Pancreas (tissue), 10 donors: ENCODE data around the gene SGPL1. TPM values are rescaled to one million over a fixed set of nuclear protein-coding genes. Genes with fewer than 3 reads are reported as not detected.

Experiments
- ATAC-seq, 4 donors: fragments of 200-7000 bp; cut with Tn5 transposase; one replicate each; pipeline versions ENCODE4 v1.8.0 to v1.9.1; 2020; ENCODE audit warnings: mild to moderate bottlenecking in 4 of 4, moderate library complexity in 4 of 4
- DNase-seq, 6 donors: peaks; one replicate each; pipeline ENCODE4 v3.0.0-alpha.2; 2020
- FAIRE-seq: peaks from 2 replicates; lab custom pipeline; 2012; peaks lifted over from hg19 to GRCh38; lab: Jason Lieb, UNC
- H3K27ac ChIP-seq, 4 donors: fragments of 200-600 bp; sonication (generic); 1 replicate in 3 of 4; 2 replicates in 1 of 4; pipeline versions ENCODE4 v1.5.0 to v1.8.0; 2020
- H3K27me3 ChIP-seq, 4 donors: fragments of 200-600 bp; one replicate each; pipeline ENCODE4 v1.8.0; 2021
- H3K36me3 ChIP-seq, 3 donors: fragments of 200-600 bp; sonication (generic) in 1 of 3; one replicate each; pipeline versions ENCODE4 v1.5.0 to v1.8.0; 2020 to 2021
- H3K4me1 ChIP-seq, 3 donors: fragments of 200-600 bp; one replicate each; pipeline ENCODE4 v1.8.0; 2021
- H3K4me3 ChIP-seq, 4 donors: fragments of 200-600 bp; sonication (generic) in 2 of 4; one replicate each; pipeline versions ENCODE4 v1.5.0 to v1.8.0; 2020 to 2021
- H3K9me3 ChIP-seq, 4 donors: fragments of 200-600 bp; one replicate each; pipeline ENCODE4 v1.8.0; 2021
- CTCF ChIP-seq, 4 donors: fragments of 200-600 bp; sonication (generic) in 3 of 4; IDR thresholded peaks; one replicate each; pipeline versions ENCODE4 v1.5.0 to v1.8.0; 2021; ENCODE audit warnings: antibody characterized with exemption in 4 of 4
- WGBS, 2 donors: extraction: QIAGEN DNeasy Blood & Tissue Kit; methylation state at CpG; one replicate each; pipeline ENCODE4 v1.1.7; 2013; 5-methylcytosine and 5-hydroxymethylcytosine counted together
- intact Hi-C, 3 donors: fragments of 100-400 bp; cut with DNase I; formaldehyde crosslinking; loops; one replicate each; pipeline versions ENCODE4 v1.11.1 to v1.14.2; 2022
- polyA plus RNA-seq, 2 donors: library from polyadenylated mRNA; stranded (reverse); fragments of 200-250 nt; gene quantifications; one replicate each; pipeline ENCODE4 v1.2.3, GENCODE V29; 2013
- total RNA-seq, 6 donors: library from RNA; stranded (reverse); fragmentation: NEBNext Ultra II Directional in 4 of 6; extraction: Animal tissue kit (Norgen Biotek cat#: 25700) in 4 of 6; gene quantifications; one replicate each; pipeline versions ENCODE4 v1.2.1 to v1.2.4, GENCODE V29; 2021 to 2023
- donor health status: healthy with polysubstance abuse.
- donor health status: DM: no; HTN: no; CAD: no; lungs with moderate emphysema.
- donor health status: DM: no; HTN: no; CAD: no.
- donor health status: control.
- donor health status: control.
- donor health status: Bipolar disorder and iron deficiency.
- donor health status: DM: yes; HTN: yes; CAD: no.
- donor health status: DM: no; HTN: no; CAD: no.
- donor health status: DM: no; HTN: no; CAD: no.
- donor health status: DM: yes; HTN: yes; CAD: no.

The SGPL1 gene
- total and polyA plus RNA-seq, 8 donors: 12.0 to 55.8 (median 30.1) TPM

GRCh38 chr10:70804421-70804808 is 11.3 kb upstream of the SGPL1 start:
- no peaks in the 10 kb centered on the region for H3K27me3 ChIP-seq
- 26 to 27% methylated on average over 2 of the region's 2 CpGs for WGBS, 2 donors
- peak; percentile 84 to 88 (median 86) for ATAC-seq

GRCh38 chr10:70805619-70806215 is 10.0 kb upstream of the SGPL1 start:
- ATAC-seq: no peak

More at GRCh38 chr10:70804421-70804808, 11.3 kb upstream of the SGPL1 start:
- FAIRE-seq (no peak), DNase-seq (peak in 1 of 6 donors; percentile 22)
- no peak for TF ChIP-seq CTCF (IDR thresholded peaks at IDR 0.05)
- intact Hi-C loops: no loop called here
- no peak overlapping the region for H3K4me3 ChIP-seq
- no peaks in the 10 kb centered on the region for H3K9me3 ChIP-seq
- H3K27ac ChIP-seq: peak overlapping the region; percentile 18 to 64 (median 43)
- no peaks in the 10 kb centered on the region for H3K36me3 ChIP-seq
- H3K4me1 ChIP-seq: no peaks in the 10 kb centered on the region

GRCh38 chr10:70806841-70807240 is 8.9 kb upstream of the SGPL1 start:
- 97 to 100% methylated on average over 1 of the region's 1 CpG for WGBS, 2 donors
- Histone ChIP-seq H3K4me1 (no peaks in the 10 kb centered on the region), H3K36me3 (no peaks in the 10 kb centered on the region), H3K27me3 (no peaks in the 10 kb centered on the region), H3K27ac (no peak overlapping the region), H3K4me3 (no peak overlapping the region), H3K9me3 (no peaks in the 10 kb centered on the region)
- ATAC-seq: no peak
- DNase-seq: no peak
- intact Hi-C loops: no loop called here
- TF ChIP-seq CTCF (IDR thresholded peaks at IDR 0.05): no peak
- FAIRE-seq: no peak

More at GRCh38 chr10:70805619-70806215, 10.0 kb upstream of the SGPL1 start:
- TF ChIP-seq CTCF (IDR thresholded peaks at IDR 0.05): no peak
- H3K9me3 ChIP-seq: no peaks in the 10 kb centered on the region
- FAIRE-seq: no peak
- WGBS, 2 donors: 94 to 97% methylated on average over 3 of the region's 3 CpGs
- no peaks in the 10 kb centered on the region for H3K4me1 ChIP-seq
- H3K36me3 ChIP-seq: no peaks in the 10 kb centered on the region
- DNase-seq: no peak
- H3K4me3 ChIP-seq: no peak overlapping the region
- H3K27ac ChIP-seq: no peak overlapping the region
- no peaks in the 10 kb centered on the region for H3K27me3 ChIP-seq
- intact Hi-C loops: no loop called here

- FAIRE-seq: no peak
- 76 to 83% methylated on average over 3 of the region's 3 CpGs for WGBS, 2 donors
- H3K27ac ChIP-seq: no peak overlapping the region
- no peaks in the 10 kb centered on the region for H3K4me1 ChIP-seq
- intact Hi-C loops: no loop called here
- no peaks in the 10 kb centered on the region for H3K9me3 ChIP-seq
- no peaks in the 10 kb centered on the region for H3K27me3 ChIP-seq
- TF ChIP-seq CTCF (IDR thresholded peaks at IDR 0.05): no peak
- no peak for ATAC-seq
- H3K4me3 ChIP-seq: no peak overlapping the region
- H3K36me3 ChIP-seq: no peaks in the 10 kb centered on the region
- no peak for DNase-seq
Observed at GRCh38 chr10:70807556-70807955, 8.2 kb upstream of the SGPL1 start.

- Histone ChIP-seq H3K9me3 (no peaks in the 10 kb centered on the region), H3K27me3 (no peaks in the 10 kb centered on the region), H3K4me3 (no peak overlapping the region), H3K4me1 (no peaks in the 10 kb centered on the region), H3K36me3 (no peaks in the 10 kb centered on the region), H3K27ac (no peak overlapping the region)
- no peak for TF ChIP-seq CTCF (IDR thresholded peaks at IDR 0.05)
- FAIRE-seq: no peak
- DNase-seq: no peak
- WGBS, 2 donors: 82 to 87% methylated on average over 6 of the region's 6 CpGs
- intact Hi-C loops: no loop called here
- ATAC-seq: no peak
Observed at GRCh38 chr10:70809011-70809611, 6.6 kb upstream of the SGPL1 start.
